ENCODE measurements around the gene CENPT. TPM values are rescaled to one million over a fixed set of nuclear protein-coding genes. Genes with fewer than 3 reads are reported as not detected.
A peak's percentile ranks its signal among the peaks of the same experiment; 100 is the strongest.

The CENPT gene
- total and polyA plus RNA-seq, 2 of the 13 experiments (the other 11 are each of a cell fraction or from before 2014, with no cell fraction given): 40.9 to 43.3 TPM

- TF ChIP-seq LBX2 (CRISPR knock-in tag; IDR thresholded peaks at IDR 0.05; ENCODE audit: borderline replicate concordance) (no peak), CREB1 (IDR thresholded peaks at IDR 0.05) (no peak), CREB1 (CRISPR knock-in tag; IDR thresholded peaks at IDR 0.05) (no peak), ZNF317 (CRISPR knock-in tag; IDR thresholded peaks at IDR 0.05) (no peak), ZSCAN30 (CRISPR knock-in tag; IDR thresholded peaks at IDR 0.05) (no peak), MAFK (conservative IDR thresholded peaks at IDR 0.05 in 1 of 2, IDR thresholded peaks at IDR 0.05 in 1 of 2; ENCODE audit: low read length in 2 of 2) (no peak), NFKB2 (CRISPR knock-in tag; IDR thresholded peaks at IDR 0.05; ENCODE audit: borderline replicate concordance) (0 out of 2 replicates have a peak, but pooled peaks have one; percentile 27), ZBTB46 (CRISPR knock-in tag; IDR thresholded peaks at IDR 0.05; ENCODE audit: borderline replicate concordance) (no peak), PPARG (CRISPR knock-in tag; conservative IDR thresholded peaks at IDR 0.05) (no peak), ZMYM3 (CRISPR knock-in tag; IDR thresholded peaks at IDR 0.05) (no peak), KAT2B (IDR thresholded peaks at IDR 0.05; ENCODE audit: borderline replicate concordance, low read depth, low read length) (no peak), ZNF703 (CRISPR knock-in tag; IDR thresholded peaks at IDR 0.05; ENCODE audit: borderline replicate concordance) (no peak), ZNF878 (CRISPR knock-in tag; IDR thresholded peaks at IDR 0.05) (0 out of 2 replicates have a peak, but pooled peaks have one; percentile 23), ZFP90 (CRISPR knock-in tag; IDR thresholded peaks at IDR 0.05; ENCODE audit: borderline replicate concordance) (no peak), ZNF670 (CRISPR knock-in tag; IDR thresholded peaks at IDR 0.05; ENCODE audit: borderline replicate concordance) (no peak), KAT7 (CRISPR knock-in tag; IDR thresholded peaks at IDR 0.05; ENCODE audit: borderline replicate concordance) (no peak), ZNF138 (CRISPR knock-in tag; IDR thresholded peaks at IDR 0.05; ENCODE audit: low read depth) (no peak)
Measured at GRCh38 chr16:67853670-67854069, 6.2 kb upstream of the CENPT start (continued).
